H9 (cell line): ENCODE data around the gene COLEC12. TPM values are rescaled to one million over a fixed set of nuclear protein-coding genes. Genes with fewer than 3 reads are reported as not detected.

Experiments used
- DNase-seq: peaks from one replicate; pipeline ENCODE4 v3.0.0-alpha.2; 2017
- H2AFZ ChIP-seq: one replicate; pipeline ENCODE4 v1.6.1; 2013; ENCODE audit warnings: mild to moderate bottlenecking, low read length, control low read depth, moderate library complexity
- H2AK5ac ChIP-seq: 2 replicates; pipeline ENCODE4 v1.6.1; 2013; ENCODE audit warnings: low read length, control low read depth, mixed read lengths; ENCODE audit not compliant: insufficient read length
- H2BK120ac ChIP-seq: one replicate; pipeline ENCODE4 v1.6.1; 2013; ENCODE audit warnings: low read depth, mild to moderate bottlenecking, low read length, control low read depth, inconsistent platforms; ENCODE audit not compliant: poor library complexity, severe bottlenecking
- H2BK12ac ChIP-seq: 2 replicates; pipeline ENCODE4 v1.6.1; 2013; ENCODE audit warnings: low read length, control low read depth, mixed read lengths, low read depth; ENCODE audit not compliant: insufficient read length
- H2BK15ac ChIP-seq: 2 replicates; pipeline ENCODE4 v1.6.1; 2013; ENCODE audit warnings: low read depth, low read length, control low read depth
- H2BK20ac ChIP-seq: one replicate; pipeline ENCODE4 v1.6.1; 2013; ENCODE audit warnings: low read depth, mild to moderate bottlenecking, low read length, control low read depth, inconsistent platforms; ENCODE audit not compliant: poor library complexity, severe bottlenecking
- H2BK5ac ChIP-seq: 2 replicates; pipeline ENCODE4 v1.6.1; 2013; ENCODE audit warnings: low read length, control low read depth, mixed read lengths; ENCODE audit not compliant: insufficient read length
- H3K14ac ChIP-seq: 2 replicates; pipeline ENCODE4 v1.6.1; 2013; ENCODE audit warnings: low read length, control low read depth; ENCODE audit not compliant: insufficient read depth
- H3K18ac ChIP-seq: 2 replicates; pipeline ENCODE4 v1.6.1; 2013; ENCODE audit warnings: low read depth, mild to moderate bottlenecking, mixed read lengths, low read length, control low read depth; ENCODE audit not compliant: insufficient read length
- H3K23ac ChIP-seq: 2 replicates; pipeline ENCODE4 v1.6.1; 2013; ENCODE audit warnings: low read length, control low read depth, mixed read lengths, low read depth; ENCODE audit not compliant: insufficient read length
- H3K23me2 ChIP-seq: 2 replicates; pipeline ENCODE4 v1.6.1; 2013; ENCODE audit warnings: low read depth, mild to moderate bottlenecking, mixed read lengths, low read length, control low read depth; ENCODE audit not compliant: insufficient read length, poor library complexity, severe bottlenecking
- H3K27ac ChIP-seq: 2 replicates; pipeline ENCODE4 v1.5.1; 2013; ENCODE audit warnings: low read length, control low read depth, mixed read lengths, low read depth; ENCODE audit not compliant: insufficient read length
- H3K27me3 ChIP-seq: 2 replicates; pipeline ENCODE4 v1.6.1; 2013; ENCODE audit warnings: low read length, control low read depth, inconsistent platforms; ENCODE audit not compliant: insufficient read depth
- H3K4ac ChIP-seq: 2 replicates; pipeline ENCODE4 v1.6.1; 2013; ENCODE audit warnings: low read depth, mild to moderate bottlenecking, control low read depth, inconsistent platforms, low read length, moderate library complexity
- H3K4me1 ChIP-seq: 2 replicates; pipeline ENCODE4 v1.6.1; 2013; ENCODE audit warnings: low read length, control low read depth, inconsistent platforms; ENCODE audit not compliant: insufficient read depth
- H3K4me2 ChIP-seq: 2 replicates; pipeline ENCODE4 v1.6.1; 2013; ENCODE audit warnings: low read length, control low read depth, mixed read lengths; ENCODE audit not compliant: insufficient read length, insufficient read depth
- H3K56ac ChIP-seq: 2 replicates; pipeline ENCODE4 v1.6.1; 2013; ENCODE audit warnings: low read depth, mild to moderate bottlenecking, mixed read lengths, low read length, control low read depth; ENCODE audit not compliant: insufficient read length
- H3K79me1 ChIP-seq: 2 replicates; pipeline ENCODE4 v1.6.1; 2013; ENCODE audit warnings: low read depth, mild to moderate bottlenecking, moderate library complexity, low read length, control low read depth, inconsistent platforms; ENCODE audit not compliant: insufficient read depth, poor library complexity, severe bottlenecking
- H3K79me2 ChIP-seq: 2 replicates; pipeline ENCODE4 v1.6.1; 2013; ENCODE audit warnings: low read length, control low read depth, inconsistent platforms; ENCODE audit not compliant: insufficient read depth
- H3K9ac ChIP-seq: 2 replicates; pipeline ENCODE4 v1.6.1; 2013; ENCODE audit warnings: low read length, control low read depth, mixed read lengths; ENCODE audit not compliant: insufficient read length; ENCODE audit errors: extremely low read depth
- H3K9me3 ChIP-seq: one replicate; pipeline ENCODE4 v1.6.1; 2013; ENCODE audit warnings: low read depth, low read length, inconsistent platforms; ENCODE audit not compliant: control insufficient read depth
- H3T11ph ChIP-seq: one replicate; pipeline ENCODE4 v1.6.1; 2013; ENCODE audit warnings: mild to moderate bottlenecking, low read length, control low read depth, inconsistent platforms
- H4K20me1 ChIP-seq: one replicate; pipeline ENCODE4 v1.6.1; 2013; ENCODE audit not compliant: control insufficient read depth, insufficient read length, insufficient read depth
- H4K5ac ChIP-seq: 2 replicates; pipeline ENCODE4 v1.6.1; 2013; ENCODE audit warnings: low read depth, mild to moderate bottlenecking, mixed read lengths, low read length, control low read depth; ENCODE audit not compliant: insufficient read length
- H4K8ac ChIP-seq: replicated peaks from 2 replicates; pipeline ENCODE4 v1.6.1; 2013; ENCODE audit warnings: low read length, control low read depth, mixed read lengths, low read depth; ENCODE audit not compliant: insufficient read length
- H4K91ac ChIP-seq: 2 replicates; pipeline ENCODE4 v1.6.1; 2013; ENCODE audit warnings: low read depth, mild to moderate bottlenecking, moderate library complexity, mixed read lengths, low read length, control low read depth; ENCODE audit not compliant: insufficient read length
- H3K27ac Mint-ChIP-seq, 3 experiments: 2 replicates in 2 of 3; 3 replicates in 1 of 3; pipeline ENCODE4 v1.8.0; 2020 to 2021; ENCODE audit warnings: mixed read lengths in 3 of 3, mild to moderate bottlenecking in 1 of 3, moderate library complexity in 1 of 3
- H3K27me3 Mint-ChIP-seq: 2 replicates; pipeline ENCODE4 v1.8.0; 2021; ENCODE audit warnings: low read depth, mild to moderate bottlenecking, moderate library complexity, mixed read lengths
- H3K36me3 Mint-ChIP-seq, 3 experiments: 2 replicates in 2 of 3; 3 replicates in 1 of 3; pipeline ENCODE4 v1.8.0; 2020 to 2021; ENCODE audit warnings: low read depth in 3 of 3, mixed read lengths in 3 of 3; ENCODE audit not compliant: insufficient read depth in 1 of 3
- H3K4me1 Mint-ChIP-seq, 2 experiments: 2 replicates each; pipeline ENCODE4 v1.8.0; 2020; ENCODE audit warnings: mixed read lengths in 2 of 2
- H3K4me3 Mint-ChIP-seq, 2 experiments: 2 replicates in 1 of 2; 3 replicates in 1 of 2; pipeline ENCODE4 v1.8.0; 2020 to 2021; ENCODE audit warnings: mild to moderate bottlenecking in 2 of 2, mixed read lengths in 2 of 2, moderate library complexity in 1 of 2
- H3K9me3 Mint-ChIP-seq, 2 experiments: 2 replicates in 1 of 2; 3 replicates in 1 of 2; pipeline ENCODE4 v1.8.0; 2020; ENCODE audit warnings: mild to moderate bottlenecking in 2 of 2, mixed read lengths in 2 of 2, moderate library complexity in 1 of 2
- WGBS: extraction: QIAGEN DNeasy Blood & Tissue Kit; methylation state at CpG from one replicate; pipeline ENCODE4 v1.1.7; 2013; ENCODE audit warnings: missing lambda C conversion rate, low lambda C conversion rate, mixed read lengths; ENCODE audit not compliant: insufficient read length; ENCODE audit errors: extremely low coverage; 5-methylcytosine and 5-hydroxymethylcytosine counted together
- total RNA-seq: library from RNA; stranded (reverse); gene quantifications from 2 replicates; pipeline ENCODE4 v1.2.1, GENCODE V29; 2021
- TF ChIP-seq, protein P1 (sequence below): fragments of 200-600 bp; sonication (generic); conservative IDR thresholded peaks from 3 replicates; pipeline ENCODE4 v1.8.0; 2021; ENCODE audit warnings: antibody characterized with exemption, mild to moderate bottlenecking

COLEC12 gene
- total RNA-seq, 1 experiment from 2014 or later: 0.70 TPM

DNA sequence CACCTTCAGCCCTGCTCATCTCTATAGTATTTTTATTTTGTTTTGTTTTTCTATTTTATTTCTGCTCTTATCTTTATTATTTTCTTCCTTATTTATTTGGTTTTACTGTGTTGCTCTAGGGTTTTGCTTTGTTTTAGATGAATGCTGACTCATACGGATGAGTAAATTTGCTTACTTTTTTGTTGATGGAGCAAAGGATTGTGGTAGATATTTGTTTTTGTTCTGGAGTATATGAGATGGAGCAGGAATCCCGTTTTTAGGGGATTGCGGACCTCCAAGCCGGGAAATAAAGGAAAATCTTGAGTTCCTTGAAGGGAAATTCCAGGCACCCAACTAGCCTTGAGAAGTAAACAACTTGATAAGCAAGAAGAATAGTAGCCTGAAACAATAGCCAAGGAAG lies 15.3 kb upstream of the COLEC12 start:
- Mint-ChIP-seq H3K4me3 (no peak overlapping the region), H3K4me1 (peaks cover 21 to 22% of the 10 kb centered on the region in 2 experiments), H3K36me3 (peaks cover 8 to 25% (median 8%) of the 10 kb centered on the region in 3 experiments), H3K27ac (no peak overlapping the region), H3K27me3 (peaks cover 7% of the 10 kb centered on the region), H3K9me3 (peaks cover 24 to 26% of the 10 kb centered on the region in 2 experiments)
- Histone ChIP-seq H3K9ac (no peak overlapping the region), H3K4me2 (no peak overlapping the region), H4K8ac (no peak overlapping the region), H3K27me3 (no peaks in the 10 kb centered on the region), H3K23me2 (no peaks in the 10 kb centered on the region), H2BK5ac (no peak overlapping the region), H3K79me2 (no peaks in the 10 kb centered on the region), H2BK20ac (no peak overlapping the region), H3K23ac (no peak overlapping the region), H3T11ph (no peak overlapping the region), H3K4ac (no peak overlapping the region), H2BK15ac (no peak overlapping the region), H4K5ac (no peak overlapping the region), H2BK12ac (no peak overlapping the region), H3K14ac (no peak overlapping the region), H3K4me1 (no peaks in the 10 kb centered on the region; the same call in 1 of the 2 replicates), H3K9me3 (no peaks in the 10 kb centered on the region), H3K18ac (no peak overlapping the region), H2BK120ac (no peak overlapping the region), H3K79me1 (no peaks in the 10 kb centered on the region), H3K56ac (no peak overlapping the region), H2AFZ (no peak overlapping the region), H3K27ac (no peak overlapping the region), H2AK5ac (no peak overlapping the region), H4K91ac (no peak overlapping the region), H4K20me1 (no peaks in the 10 kb centered on the region)
- DNase-seq: no peak
- TF ChIP-seq, protein P1, sequence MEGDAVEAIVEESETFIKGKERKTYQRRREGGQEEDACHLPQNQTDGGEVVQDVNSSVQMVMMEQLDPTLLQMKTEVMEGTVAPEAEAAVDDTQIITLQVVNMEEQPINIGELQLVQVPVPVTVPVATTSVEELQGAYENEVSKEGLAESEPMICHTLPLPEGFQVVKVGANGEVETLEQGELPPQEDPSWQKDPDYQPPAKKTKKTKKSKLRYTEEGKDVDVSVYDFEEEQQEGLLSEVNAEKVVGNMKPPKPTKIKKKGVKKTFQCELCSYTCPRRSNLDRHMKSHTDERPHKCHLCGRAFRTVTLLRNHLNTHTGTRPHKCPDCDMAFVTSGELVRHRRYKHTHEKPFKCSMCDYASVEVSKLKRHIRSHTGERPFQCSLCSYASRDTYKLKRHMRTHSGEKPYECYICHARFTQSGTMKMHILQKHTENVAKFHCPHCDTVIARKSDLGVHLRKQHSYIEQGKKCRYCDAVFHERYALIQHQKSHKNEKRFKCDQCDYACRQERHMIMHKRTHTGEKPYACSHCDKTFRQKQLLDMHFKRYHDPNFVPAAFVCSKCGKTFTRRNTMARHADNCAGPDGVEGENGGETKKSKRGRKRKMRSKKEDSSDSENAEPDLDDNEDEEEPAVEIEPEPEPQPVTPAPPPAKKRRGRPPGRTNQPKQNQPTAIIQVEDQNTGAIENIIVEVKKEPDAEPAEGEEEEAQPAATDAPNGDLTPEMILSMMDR: no peak
- WGBS: no CpG with 5 or more reads among the region's 4 CpGs
